HG03342 (cell line): ENCODE data around the gene TMEM170A.

Experiments
- ATAC-seq: cut with Tn5 transposase; IDR thresholded peaks from one replicate; pipeline ENCODE4 v1.9.1; 2021; ENCODE audit warnings: mild to moderate bottlenecking, moderate library complexity; ENCODE audit not compliant: unreplicated experiment

TMEM170A gene

DNA sequence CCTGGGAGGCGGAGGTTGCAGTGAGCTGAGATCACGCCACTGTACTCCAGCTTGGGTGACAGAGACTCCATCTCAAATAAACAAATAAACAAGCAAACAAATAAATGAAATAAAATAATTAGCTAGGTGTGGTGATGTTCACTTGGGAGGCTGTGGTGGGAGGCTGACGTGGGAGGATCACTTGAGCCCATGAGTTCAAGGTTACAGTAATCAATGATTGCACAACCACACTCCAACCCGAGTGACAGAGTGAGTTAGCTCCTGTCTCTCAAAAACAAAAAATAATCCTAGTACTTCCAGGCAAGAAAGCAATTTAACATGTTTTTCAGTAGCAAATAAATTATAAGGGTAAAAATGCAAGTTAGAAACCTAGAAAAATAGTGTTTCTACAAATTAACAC lies 57.5 kb downstream of the TMEM170A start:
- ATAC-seq: no peak

DNA sequence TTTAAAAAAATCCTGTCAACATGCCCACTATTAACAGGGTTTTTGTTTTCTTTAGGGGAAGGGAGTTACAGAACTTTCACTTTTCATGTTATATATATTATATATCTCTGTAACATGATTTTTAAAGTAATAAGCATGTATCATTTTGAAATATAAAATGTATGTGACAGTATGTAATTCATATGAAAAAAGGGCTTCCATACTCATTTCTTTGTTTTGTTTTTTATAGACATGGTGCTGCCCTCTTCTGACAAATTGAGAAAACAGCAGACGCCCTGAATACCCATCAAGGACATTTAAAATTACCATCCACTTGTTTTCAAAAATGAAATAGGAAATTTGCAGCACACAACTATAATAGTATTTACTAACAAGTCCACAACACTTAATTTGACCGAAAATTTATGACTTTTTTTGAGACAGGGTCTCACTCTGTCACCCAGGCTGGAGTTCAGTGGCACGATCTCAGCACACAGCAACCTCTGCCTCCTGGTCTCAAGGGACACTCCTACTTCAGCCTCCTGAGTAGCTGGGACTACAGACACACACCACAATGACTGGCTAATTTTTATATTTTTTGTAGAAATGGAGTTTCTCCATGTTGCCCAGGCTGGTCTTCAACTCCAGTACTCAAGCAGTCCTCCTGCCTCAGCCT lies 61.5 kb downstream of the TMEM170A start:
- ATAC-seq: no peak

DNA sequence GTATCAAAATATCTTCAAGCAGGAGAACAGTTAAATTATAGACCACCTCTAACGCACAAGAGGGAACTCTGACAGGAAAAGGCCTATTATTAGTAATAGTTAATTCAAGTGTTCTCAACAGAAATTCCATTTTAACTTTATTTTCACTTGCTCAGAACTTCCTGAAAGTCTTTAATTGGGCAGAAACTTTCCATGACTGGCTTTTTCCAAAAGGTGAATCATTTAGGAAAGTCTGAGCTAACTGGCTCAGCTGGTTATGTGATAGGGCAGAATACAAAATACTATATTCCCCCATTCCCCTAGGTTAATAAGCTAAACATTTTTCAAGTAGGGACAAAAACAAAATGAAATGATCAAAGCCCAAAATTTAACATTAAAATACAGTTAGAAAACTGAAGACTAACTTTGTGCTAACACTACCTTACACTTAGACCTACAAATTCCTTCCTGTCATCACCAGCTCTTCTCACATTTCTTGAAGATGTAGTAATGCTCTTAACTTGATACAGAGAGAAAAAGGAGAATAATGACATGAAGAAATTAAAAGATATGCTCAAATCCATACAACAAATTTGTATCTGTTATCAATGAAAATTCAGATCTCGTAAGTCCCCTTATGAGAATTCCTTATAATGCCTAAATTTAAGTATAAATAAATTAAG lies 62.2 kb downstream of the TMEM170A start:
- ATAC-seq: no peak

DNA sequence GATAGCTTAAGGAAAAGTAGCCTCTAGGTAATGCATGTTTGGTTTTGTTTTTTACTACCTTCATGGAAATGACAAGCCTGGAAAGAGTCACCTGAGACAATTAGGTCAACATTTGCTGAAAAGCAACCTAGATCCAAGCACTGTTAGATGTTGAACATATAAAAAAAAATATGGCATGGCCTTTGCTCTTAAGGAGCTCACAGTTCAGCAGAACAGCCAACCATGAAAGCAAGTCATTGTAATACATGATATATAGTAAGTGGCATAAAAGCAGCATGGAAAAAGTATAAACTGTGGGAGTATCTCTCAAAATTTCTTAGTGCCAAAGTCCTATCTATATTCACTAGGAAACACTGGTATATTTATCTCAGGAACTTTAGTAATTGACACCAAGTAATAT lies 62.8 kb downstream of the TMEM170A start:
- no peak for ATAC-seq

DNA sequence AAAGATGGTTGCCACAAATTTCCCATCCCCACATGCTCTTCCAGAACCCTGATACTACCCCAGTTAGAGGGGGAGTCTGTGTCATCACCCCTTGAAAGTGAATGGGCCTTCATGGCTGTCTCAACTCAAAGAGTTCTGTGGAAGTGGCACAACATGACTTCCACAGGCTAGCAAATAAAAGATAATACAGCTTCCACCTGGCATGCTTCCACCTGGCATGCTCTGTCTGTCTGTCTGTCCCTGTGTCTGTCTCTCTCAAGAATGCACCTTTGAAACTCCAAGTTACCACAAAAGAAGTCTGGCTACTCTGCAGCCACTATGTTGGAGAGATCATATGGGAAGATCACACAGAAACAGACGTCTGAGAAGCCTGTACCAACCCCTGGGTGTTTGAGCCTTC lies 66.2 kb downstream of the TMEM170A start:
- no peak for ATAC-seq

DNA sequence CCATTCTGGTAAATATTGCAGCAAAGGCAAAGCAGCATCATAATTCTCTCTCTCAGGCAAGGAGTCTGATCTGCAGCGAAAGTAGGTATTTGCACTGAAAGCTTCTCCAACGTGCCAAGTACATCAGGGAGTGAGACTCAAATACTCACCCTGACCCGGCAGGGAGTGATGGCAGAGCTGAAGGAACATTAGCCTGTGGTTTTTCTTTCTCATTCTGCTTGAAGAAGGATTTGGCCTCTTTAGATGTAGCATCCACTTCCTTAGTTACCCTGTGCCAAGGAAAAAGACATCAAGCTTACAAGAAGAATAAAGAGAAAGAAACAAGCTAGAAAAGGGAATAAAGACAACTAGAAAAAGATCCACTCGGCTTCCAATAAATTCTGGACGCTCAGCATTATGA lies 69.5 kb downstream of the TMEM170A start:
- no peak for ATAC-seq
